IMR-90 (cell line): ENCODE measurements around the gene SHC2. TPM values are rescaled to one million over a fixed set of nuclear protein-coding genes. Genes with fewer than 3 reads are reported as not detected.

ENCODE experiments used
- ATAC-seq: fragments of 200-7000 bp; cut with Tn5 transposase; 2 replicates; pipeline ENCODE4 v1.9.1; 2020; ENCODE audit warnings: low read depth, mild to moderate bottlenecking, moderate library complexity
- BruUV-seq: library from RNA; stranded (reverse); fragments of 400-500 nt; replicated peaks from 2 replicates; lab custom pipeline; 2021; lab: Mats Ljungman, UMichigan
- CTCF ChIA-PET: fragments of 300-600 bp; formaldehyde crosslinking; extraction: SDS; loops from one replicate; lab custom pipeline; 2021; ENCODE audit warnings: antibody characterized with exemption; lab: Yijun Ruan, JAX
- POLR2A ChIA-PET: fragments of 300-600 bp; sonication (Branson Sonifier 250); formaldehyde crosslinking; loops from one replicate; lab custom pipeline; 2022; ENCODE audit warnings: antibody characterized with exemption; ENCODE audit not compliant: unreplicated experiment; lab: Charles Lee
- DNase-seq: peaks from one replicate; pipeline ENCODE4 v3.0.0; 2013
- H2AFZ ChIP-seq: replicated peaks from 2 replicates; pipeline ENCODE3; 2013; ENCODE audit warnings: low read length, mild to moderate bottlenecking; ENCODE audit not compliant: poor library complexity
- H2AK5ac ChIP-seq: 2 replicates; pipeline ENCODE4 v1.6.1; 2013; ENCODE audit warnings: low read depth, low read length, inconsistent platforms
- H2AK9ac ChIP-seq: replicated peaks from 2 replicates; pipeline ENCODE3; 2013; ENCODE audit warnings: mild to moderate bottlenecking, low read depth, low read length, moderate library complexity; ENCODE audit not compliant: poor library complexity
- H2BK120ac ChIP-seq: 2 replicates; pipeline ENCODE4 v1.6.1; 2013; ENCODE audit warnings: low read depth, low read length, inconsistent platforms
- H2BK15ac ChIP-seq: 3 replicates; pipeline ENCODE4 v1.6.1; 2013; ENCODE audit warnings: low read depth, low read length, inconsistent platforms
- H2BK20ac ChIP-seq: 2 replicates; pipeline ENCODE4 v1.6.1; 2013; ENCODE audit warnings: low read depth, mild to moderate bottlenecking, inconsistent platforms, low read length, moderate library complexity
- H2BK5ac ChIP-seq: 2 replicates; pipeline ENCODE4 v1.6.1; 2013; ENCODE audit warnings: mild to moderate bottlenecking, low read depth, low read length, inconsistent platforms; ENCODE audit not compliant: poor library complexity, severe bottlenecking
- H3K14ac ChIP-seq: replicated peaks from 2 replicates; pipeline ENCODE4 v1.6.1; 2013; ENCODE audit warnings: low read depth, low read length, inconsistent platforms
- H3K18ac ChIP-seq: 2 replicates; pipeline ENCODE4 v1.6.1; 2013; ENCODE audit warnings: low read depth, low read length, control low read depth
- H3K23ac ChIP-seq: 2 replicates; pipeline ENCODE4 v1.6.1; 2013; ENCODE audit warnings: low read depth, low read length, inconsistent platforms
- H3K27ac ChIP-seq: 2 replicates; pipeline ENCODE4 v1.5.1; 2013; ENCODE audit warnings: mild to moderate bottlenecking, control low read depth, low read length; ENCODE audit not compliant: insufficient read depth
- H3K27me3 ChIP-seq: 2 replicates; pipeline ENCODE4 v1.6.1; 2013; ENCODE audit warnings: low read length; ENCODE audit not compliant: control insufficient read depth, insufficient read depth
- H3K36me3 ChIP-seq: 2 replicates; pipeline ENCODE4 v1.6.1; 2013; ENCODE audit warnings: low read length, mixed read lengths; ENCODE audit not compliant: control insufficient read depth, insufficient read depth
- H3K4ac ChIP-seq: 2 replicates; pipeline ENCODE4 v1.6.1; 2013; ENCODE audit warnings: low read depth, low read length, inconsistent platforms
- H3K4me1 ChIP-seq: 2 replicates; pipeline ENCODE4 v1.6.1; 2013; ENCODE audit warnings: low read length, mixed read lengths; ENCODE audit not compliant: control insufficient read depth, insufficient read depth
- H3K4me2 ChIP-seq: 2 replicates; pipeline ENCODE4 v1.6.1; 2013; ENCODE audit warnings: low read depth, mild to moderate bottlenecking, control low read depth, low read length, moderate library complexity
- H3K4me3 ChIP-seq: 2 replicates; pipeline ENCODE4 v1.5.1; 2013; ENCODE audit warnings: low read depth, mild to moderate bottlenecking, control low read depth, low read length, moderate library complexity; ENCODE audit not compliant: insufficient read depth
- H3K56ac ChIP-seq: 2 replicates; pipeline ENCODE4 v1.6.1; 2013; ENCODE audit warnings: low read length, inconsistent platforms; ENCODE audit not compliant: insufficient read depth; ENCODE audit errors: extremely low read depth
- H3K79me1 ChIP-seq, 2 experiments: 2 replicates each; pipeline ENCODE4 v1.6.1; 2013; ENCODE audit warnings: low read length in 2 of 2, inconsistent platforms in 1 of 2, low read depth in 1 of 2
- H3K9ac ChIP-seq: 2 replicates; pipeline ENCODE4 v1.6.1; 2013; ENCODE audit warnings: low read depth, low read length, control low read depth
- H3K9me1 ChIP-seq: 2 replicates; pipeline ENCODE4 v1.6.1; 2013; ENCODE audit warnings: low read length, inconsistent platforms; ENCODE audit not compliant: insufficient read depth
- H3K9me3 ChIP-seq: 2 replicates; pipeline ENCODE4 v1.6.1; 2013; ENCODE audit warnings: low read length; ENCODE audit not compliant: control insufficient read depth, insufficient read depth
- H4K20me1 ChIP-seq: 2 replicates; pipeline ENCODE4 v1.6.1; 2013; ENCODE audit warnings: low read length, inconsistent platforms; ENCODE audit not compliant: insufficient read depth
- H4K5ac ChIP-seq: 2 replicates; pipeline ENCODE4 v1.6.1; 2013; ENCODE audit warnings: mild to moderate bottlenecking, low read depth, low read length, control low read depth
- H4K8ac ChIP-seq, 2 experiments: 2 replicates each; pipeline ENCODE4 v1.6.1; 2013; ENCODE audit warnings: low read depth in 2 of 2, low read length in 2 of 2, control low read depth in 1 of 2, inconsistent platforms in 1 of 2
- H4K91ac ChIP-seq: 2 replicates; pipeline ENCODE4 v1.6.1; 2013; ENCODE audit warnings: low read depth, low read length, inconsistent platforms; ENCODE audit not compliant: insufficient read depth
- BHLHE40 ChIP-seq: fragments of 150-350 bp; IDR thresholded peaks from 2 replicates; pipeline ENCODE4 v1.6.1; 2016; ENCODE audit warnings: mild to moderate bottlenecking, low read depth, low read length
- CEBPB ChIP-seq: IDR thresholded peaks from 2 replicates; pipeline ENCODE4 v1.6.1; 2012; ENCODE audit warnings: low read depth, low read length, improper control_type of control experiment
- CHD1 ChIP-seq: IDR thresholded peaks from 2 replicates; pipeline ENCODE4 v1.6.1; 2012; ENCODE audit warnings: low read depth, low read length, improper control_type of control experiment
- ELK1 ChIP-seq: fragments of 150-350 bp; IDR thresholded peaks from 2 replicates; pipeline ENCODE4 v1.6.1; 2016; ENCODE audit warnings: low read depth, mild to moderate bottlenecking, low read length, moderate library complexity, borderline replicate concordance
- MAFK ChIP-seq: IDR thresholded peaks from 2 replicates; pipeline ENCODE4 v1.6.1; 2012; ENCODE audit warnings: low read depth, low read length, improper control_type of control experiment
- MAZ ChIP-seq: IDR thresholded peaks from 2 replicates; pipeline ENCODE4 v1.6.1; 2012; ENCODE audit warnings: low read depth, mild to moderate bottlenecking, low read length, improper control_type of control experiment, moderate library complexity, borderline replicate concordance
- MXI1 ChIP-seq: IDR thresholded peaks from 2 replicates; pipeline ENCODE4 v1.6.1; 2012; ENCODE audit warnings: low read depth, mild to moderate bottlenecking, low read length, moderate library complexity, borderline replicate concordance
- NFE2L2 ChIP-seq: fragments of 150-350 bp; IDR thresholded peaks from 2 replicates; pipeline ENCODE4 v1.6.1; 2016; ENCODE audit warnings: low read depth, mild to moderate bottlenecking, low read length
- RAD21 ChIP-seq: IDR thresholded peaks from 2 replicates; pipeline ENCODE4 v1.6.1; 2012; ENCODE audit warnings: low read length, improper control_type of control experiment
- RCOR1 ChIP-seq: IDR thresholded peaks from 2 replicates; pipeline ENCODE4 v1.6.1; 2012; ENCODE audit warnings: mild to moderate bottlenecking, low read length, improper control_type of control experiment; ENCODE audit not compliant: insufficient replicate concordance
- RFX5 ChIP-seq: IDR thresholded peaks from 2 replicates; pipeline ENCODE4 v1.8.0; 2012; ENCODE audit warnings: low read depth, mild to moderate bottlenecking, low read length, moderate library complexity
- SMC3 ChIP-seq: fragments of 150-350 bp; IDR thresholded peaks from 2 replicates; pipeline ENCODE4 v1.6.1; 2016; ENCODE audit warnings: low read depth, mild to moderate bottlenecking, antibody characterized with exemption, low read length, moderate library complexity
- WGBS, 2 experiments: methylation state at CpG; one replicate each; pipeline versions ENCODE4 v1.1.5 to v1.1.7; 2013; ENCODE audit warnings: missing lambda C conversion rate in 2 of 2; ENCODE audit not compliant: insufficient read length in 1 of 2; ENCODE audit errors: extremely low coverage in 2 of 2; 5-methylcytosine and 5-hydroxymethylcytosine counted together
- dilution Hi-C: fragments of 300-500 bp; cut with HindIII; formaldehyde crosslinking; loops from one replicate; pipeline ENCODE4 v1.14.3; 2018; ENCODE audit warnings: low sequenced_read_pairs; ENCODE audit not compliant: unreplicated experiment
- in situ Hi-C: fragments of 300-500 bp; cut with MboI; formaldehyde crosslinking; loops from 3 replicates; pipeline ENCODE4 v1.14.3; 2019; ENCODE audit warnings: low sequenced_read_pairs, inconsistent platforms, mixed read lengths
- intact Hi-C: fragments of 100-400 bp; cut with micrococcal nuclease; formaldehyde crosslinking; loops from 2 replicates; pipeline ENCODE4 v1.10.0; 2022
- polyA plus RNA-seq, 3 experiments: library from polyadenylated mRNA; depleted of rRNA; stranded (reverse); fragments of >200 nt; gene quantifications; 2 replicates each; pipeline ENCODE4 v1.2.3, GENCODE V29; 2012; ENCODE audit warnings: low replicate concordance in 1 of 3
- total RNA-seq: library from RNA; depleted of rRNA; stranded (reverse); fragments of >200 nt; gene quantifications from 2 replicates; pipeline ENCODE4 v1.2.3, GENCODE V29; 2012
- TF ChIP-seq, protein P1 (sequence below): conservative IDR thresholded peaks from 2 replicates; pipeline ENCODE4 v1.5.1; 2012; ENCODE audit warnings: mild to moderate bottlenecking, low read depth, low read length, improper control_type of control experiment

The SHC2 gene
- total and polyA plus RNA-seq, 2 of the 4 experiments (the other 2 are of a cell fraction): 0.68 TPM; not detected in 1

GRCh38 chr19:483332-484072, 22.7 kb upstream of the SHC2 start:
- POLR2A ChIA-PET: no interaction called here
- Histone ChIP-seq H3K27ac (no peak overlapping the region), H2AFZ (no peak overlapping the region), H2BK15ac (no peak overlapping the region), H3K4me2 (no peak overlapping the region), H2BK120ac (no peak overlapping the region), H3K79me1 (no peaks in the 10 kb centered on the region), H3K23ac (no peak overlapping the region), H2AK9ac (no peak overlapping the region), H4K5ac (no peak overlapping the region), H3K4ac (no peak overlapping the region), H3K4me1 (no peaks in the 10 kb centered on the region), H3K9ac (no peak overlapping the region), H4K91ac (no peak overlapping the region), H3K56ac (no peak overlapping the region), H2BK5ac (no peak overlapping the region), H3K36me3 (no peaks in the 10 kb centered on the region), H3K18ac (no peak overlapping the region), H3K9me3 (no peaks in the 10 kb centered on the region), H2BK20ac (no peak overlapping the region), H2AK5ac (no peak overlapping the region), H3K27me3 (peaks cover 9% of the 10 kb centered on the region; the same call in 1 of the 2 replicates), H4K8ac (no peak overlapping the region), H4K20me1 (no peaks in the 10 kb centered on the region), H3K4me3 (no peak overlapping the region), H3K14ac (no peak overlapping the region), H3K9me1 (no peaks in the 10 kb centered on the region)
- DNase-seq (no peak), ATAC-seq (no peak)
- no TSS peak for BruUV-seq
- intact Hi-C loops: loop anchor here (10.0 kb wide), 1 partner anchor 139 kb away; the partner anchor contains the start of gene MIER2
- in situ Hi-C loops: no loop called here
- 66% methylated on average over 8 of the region's 21 CpGs; no CpG with 5 or more reads in 1 of the 2 experiments for WGBS, 2 experiments
- dilution Hi-C loops: no loop called here
- TF ChIP-seq RCOR1 (no peak), RFX5 (no peak), CHD1 (no peak), RAD21 (no peak), MAZ (no peak), MAFK (no peak), BHLHE40 (no peak), NFE2L2 (no peak), ELK1 (no peak), CEBPB (no peak), SMC3 (no peak), MXI1 (no peak)
- TF ChIP-seq, protein P1, sequence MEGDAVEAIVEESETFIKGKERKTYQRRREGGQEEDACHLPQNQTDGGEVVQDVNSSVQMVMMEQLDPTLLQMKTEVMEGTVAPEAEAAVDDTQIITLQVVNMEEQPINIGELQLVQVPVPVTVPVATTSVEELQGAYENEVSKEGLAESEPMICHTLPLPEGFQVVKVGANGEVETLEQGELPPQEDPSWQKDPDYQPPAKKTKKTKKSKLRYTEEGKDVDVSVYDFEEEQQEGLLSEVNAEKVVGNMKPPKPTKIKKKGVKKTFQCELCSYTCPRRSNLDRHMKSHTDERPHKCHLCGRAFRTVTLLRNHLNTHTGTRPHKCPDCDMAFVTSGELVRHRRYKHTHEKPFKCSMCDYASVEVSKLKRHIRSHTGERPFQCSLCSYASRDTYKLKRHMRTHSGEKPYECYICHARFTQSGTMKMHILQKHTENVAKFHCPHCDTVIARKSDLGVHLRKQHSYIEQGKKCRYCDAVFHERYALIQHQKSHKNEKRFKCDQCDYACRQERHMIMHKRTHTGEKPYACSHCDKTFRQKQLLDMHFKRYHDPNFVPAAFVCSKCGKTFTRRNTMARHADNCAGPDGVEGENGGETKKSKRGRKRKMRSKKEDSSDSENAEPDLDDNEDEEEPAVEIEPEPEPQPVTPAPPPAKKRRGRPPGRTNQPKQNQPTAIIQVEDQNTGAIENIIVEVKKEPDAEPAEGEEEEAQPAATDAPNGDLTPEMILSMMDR: no peak
- CTCF ChIA-PET: no interaction called here
